HG03025 (cell line): Measurements from ENCODE around the gene CEP78.
A peak's percentile ranks its signal among the peaks of the same experiment; 100 is the strongest.
"Not testable (repeated sequence)": the region's sequence is repeated elsewhere in the genome, so short reads cannot be mapped to it uniquely, and the experiment has no call there.

Source experiments
- ATAC-seq: cut with Tn5 transposase; IDR thresholded peaks from one replicate; pipeline ENCODE4 v1.9.1; 2021; ENCODE audit warnings: mild to moderate bottlenecking, moderate library complexity; ENCODE audit not compliant: unreplicated experiment, low FRiP score

The CEP78 gene, protein sequence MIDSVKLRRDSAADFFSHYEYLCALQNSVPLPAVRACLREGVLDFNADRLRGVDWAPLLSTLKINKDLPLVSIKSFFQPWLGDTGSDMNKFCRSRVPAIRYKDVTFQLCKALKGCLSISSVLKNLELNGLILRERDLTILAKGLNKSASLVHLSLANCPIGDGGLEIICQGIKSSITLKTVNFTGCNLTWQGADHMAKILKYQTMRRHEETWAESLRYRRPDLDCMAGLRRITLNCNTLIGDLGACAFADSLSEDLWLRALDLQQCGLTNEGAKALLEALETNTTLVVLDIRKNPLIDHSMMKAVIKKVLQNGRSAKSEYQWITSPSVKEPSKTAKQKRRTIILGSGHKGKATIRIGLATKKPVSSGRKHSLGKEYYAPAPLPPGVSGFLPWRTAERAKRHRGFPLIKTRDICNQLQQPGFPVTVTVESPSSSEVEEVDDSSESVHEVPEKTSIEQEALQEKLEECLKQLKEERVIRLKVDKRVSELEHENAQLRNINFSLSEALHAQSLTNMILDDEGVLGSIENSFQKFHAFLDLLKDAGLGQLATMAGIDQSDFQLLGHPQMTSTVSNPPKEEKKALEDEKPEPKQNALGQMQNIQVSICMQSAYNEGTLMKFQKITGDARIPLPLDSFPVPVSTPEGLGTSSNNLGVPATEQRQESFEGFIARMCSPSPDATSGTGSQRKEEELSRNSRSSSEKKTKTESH

DNA sequence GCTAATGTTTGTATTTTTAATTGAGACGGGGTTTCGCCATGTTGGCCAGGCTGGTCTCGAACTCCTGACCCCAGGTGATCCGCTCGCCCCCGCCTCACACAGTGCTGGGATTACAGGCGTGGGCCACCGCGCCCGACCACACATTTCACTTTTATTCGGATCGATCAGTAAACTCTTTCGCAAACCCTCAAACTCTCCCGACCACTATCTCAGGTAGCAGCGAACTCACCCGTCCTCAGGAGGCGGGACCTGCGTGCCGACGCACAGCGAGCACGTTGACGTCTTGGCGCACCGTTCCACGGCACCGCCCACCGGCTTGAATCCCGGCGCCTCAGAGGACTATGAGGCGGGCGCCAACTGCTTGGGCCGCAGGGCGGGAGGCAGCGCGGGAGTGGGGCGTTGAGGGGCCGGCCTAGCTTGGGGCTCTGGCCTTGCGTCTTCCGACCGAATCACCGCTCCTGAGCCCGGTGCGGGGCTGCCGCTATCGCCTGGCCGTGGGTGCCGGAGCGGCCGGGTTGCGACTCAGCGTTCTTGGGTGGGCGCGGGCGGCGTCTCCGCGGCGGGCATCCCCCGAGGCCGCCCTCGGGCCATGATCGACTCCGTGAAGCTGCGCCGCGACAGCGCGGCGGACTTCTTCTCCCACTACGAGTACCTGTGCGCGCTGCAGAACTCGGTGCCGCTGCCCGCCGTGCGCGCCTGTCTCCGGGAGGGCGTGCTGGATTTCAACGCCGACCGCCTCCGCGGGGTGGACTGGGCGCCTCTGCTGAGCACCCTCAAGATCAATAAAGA, at the start of gene CEP78:
Gene CEP78 (plus strand): TSS at position 314 of the 789 bp plus-strand sequence. CDS start 276 bp downstream, at position 590.
- peak; percentile 99 for ATAC-seq

DNA sequence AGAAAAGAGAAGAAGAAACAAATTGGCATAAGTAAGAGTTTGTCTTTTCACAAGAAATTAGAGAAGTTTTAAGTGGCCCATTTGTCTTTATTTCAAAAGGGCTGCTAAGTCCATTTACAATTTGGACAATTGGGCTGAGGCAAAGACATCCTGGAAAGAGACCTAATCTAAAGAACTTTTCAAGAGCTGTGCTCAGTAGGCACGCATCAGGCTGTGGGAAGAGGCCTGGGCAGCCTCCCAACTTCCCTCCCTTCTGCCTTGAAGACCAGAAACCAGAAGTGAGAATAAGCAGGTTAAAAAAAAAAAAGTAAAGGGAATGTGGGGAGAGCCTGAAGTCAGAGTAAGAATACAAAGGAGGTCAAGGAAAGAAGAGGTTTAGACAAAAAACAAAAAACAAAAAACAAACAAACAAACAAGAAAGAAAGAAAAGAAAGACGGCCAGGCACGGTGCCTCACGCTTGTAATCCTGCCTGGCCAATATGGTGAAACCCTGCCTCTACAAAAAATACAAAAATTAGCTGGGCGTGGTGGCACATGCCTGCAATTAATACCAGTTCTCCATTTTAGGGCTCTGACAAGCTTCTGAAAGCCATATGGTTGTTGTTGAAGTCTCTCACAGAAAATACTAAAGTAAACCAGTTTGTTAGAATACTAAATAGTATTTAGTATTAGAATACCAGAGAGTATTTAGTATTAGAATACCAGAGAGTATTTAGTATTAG, 48.0 kb upstream of the CEP78 start:
- ATAC-seq = no peak

DNA sequence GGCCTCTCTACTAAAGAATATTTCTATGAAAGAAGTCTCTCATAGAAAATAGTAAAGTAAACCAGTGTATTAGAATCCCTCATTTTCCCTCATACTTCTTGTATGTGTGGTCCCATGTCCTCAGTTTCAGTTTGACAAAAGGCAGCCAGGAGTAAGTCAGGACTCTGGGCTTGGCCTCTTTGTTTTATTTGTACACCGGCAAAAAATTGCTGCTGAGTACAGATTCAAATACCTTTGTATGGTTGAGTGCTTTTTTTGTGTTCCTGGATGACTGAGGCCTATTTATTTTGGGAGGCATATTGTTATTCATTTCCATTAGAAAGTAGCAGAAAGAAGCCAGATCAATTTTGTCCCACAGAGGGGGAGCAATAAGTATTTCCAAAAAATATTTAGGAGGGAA, 47.3 kb upstream of the CEP78 start:
- ATAC-seq = no peak

- no peak for ATAC-seq
Measured at GRCh38 chr9:78189001-78189400, 46.9 kb upstream of the CEP78 start.

GRCh38 chr9:78189461-78189860, 46.4 kb upstream of the CEP78 start:
- ATAC-seq = no peak

GRCh38 chr9:78191931-78192330, 43.9 kb upstream of the CEP78 start:
- ATAC-seq = no peak

DNA sequence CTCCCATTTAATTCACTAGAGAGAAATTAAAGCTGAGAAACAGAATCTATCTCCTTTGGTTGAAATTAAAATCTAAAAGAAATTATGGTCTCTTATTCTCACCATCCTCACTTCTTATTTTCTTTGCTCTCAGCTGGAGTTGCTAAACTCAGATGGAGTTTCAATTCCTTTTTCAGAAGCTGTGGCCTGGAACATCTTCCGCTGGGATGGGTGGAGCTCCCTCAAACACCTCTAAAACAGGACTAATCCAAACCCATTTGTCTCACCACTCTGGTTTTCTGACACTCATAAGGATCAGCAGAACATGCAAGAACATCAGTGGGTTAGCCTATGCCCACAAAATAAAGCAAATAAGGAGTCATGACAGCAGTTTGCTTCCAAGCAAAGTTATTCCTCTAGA, 39.6 kb upstream of the CEP78 start:
- ATAC-seq = peak; percentile 56

DNA sequence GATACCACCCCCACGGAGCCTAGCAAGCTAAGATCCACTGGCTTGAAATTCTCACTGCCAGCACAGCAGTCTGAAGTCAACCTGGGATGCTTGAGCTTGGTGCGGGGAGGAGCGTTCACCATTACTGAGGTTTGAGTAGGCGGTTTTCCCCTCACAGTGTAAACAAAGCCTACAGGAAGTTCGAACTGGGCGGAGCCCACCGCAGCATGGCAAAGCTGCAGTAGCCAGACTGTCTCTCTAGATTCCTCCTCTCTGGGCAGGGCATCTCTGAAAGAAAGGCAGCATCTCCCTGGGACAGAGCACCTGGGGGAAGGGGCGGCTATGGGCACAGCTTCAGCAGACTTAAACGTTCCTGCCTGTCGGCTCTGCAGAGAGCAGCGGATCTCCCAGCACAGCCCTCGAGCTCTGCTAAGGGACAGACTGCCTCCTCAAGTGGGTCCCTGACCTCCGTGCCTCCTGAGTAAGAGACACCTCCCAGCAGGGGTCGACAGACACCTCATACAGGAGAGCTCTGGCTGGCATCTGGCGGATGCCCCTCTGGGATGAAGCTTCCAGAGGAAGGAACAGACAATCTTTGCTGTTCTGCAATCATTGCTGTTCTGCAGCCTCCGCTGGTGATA, 34.6 kb upstream of the CEP78 start:
- peak; percentile 75 for ATAC-seq

DNA sequence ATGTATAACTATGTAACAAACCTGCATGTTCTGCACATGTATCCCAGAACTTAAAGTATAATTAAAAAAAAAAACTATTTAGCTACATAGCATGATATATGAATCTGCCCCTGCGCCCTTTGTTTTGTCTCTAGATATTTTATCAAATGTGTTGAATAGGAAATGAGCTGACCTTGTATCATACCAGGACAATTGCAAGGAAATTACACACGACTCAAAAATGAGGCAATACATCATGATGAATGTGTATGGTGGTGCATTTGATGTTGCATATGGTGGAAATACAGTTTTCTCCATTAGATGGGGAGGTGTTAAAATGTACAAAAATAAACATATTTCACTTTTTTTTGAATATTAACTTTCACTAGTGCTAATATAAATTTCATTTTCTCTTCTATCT, 28.6 kb upstream of the CEP78 start:
- ATAC-seq = no peak

DNA sequence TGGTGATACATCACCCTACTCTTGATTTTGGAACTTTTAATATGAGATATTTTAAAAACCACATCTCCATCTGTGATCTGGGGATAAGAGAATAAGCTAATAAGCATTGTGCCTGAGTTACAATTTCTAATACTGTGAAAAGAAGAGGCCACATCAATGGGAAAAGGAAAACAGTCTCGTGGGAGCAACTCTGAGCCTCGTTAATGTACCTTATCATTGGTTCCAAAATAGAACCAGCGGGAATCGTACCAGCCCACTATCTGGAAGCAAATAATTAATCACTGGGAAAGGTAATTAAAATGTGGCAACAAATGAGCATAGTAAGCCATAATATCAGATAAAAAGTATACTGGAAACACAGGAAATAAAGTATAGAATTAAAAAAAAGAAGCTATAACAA, 28.0 kb upstream of the CEP78 start:
- ATAC-seq = no peak

- no peak for ATAC-seq
Measured at GRCh38 chr9:78209127-78209526, 26.7 kb upstream of the CEP78 start.

DNA sequence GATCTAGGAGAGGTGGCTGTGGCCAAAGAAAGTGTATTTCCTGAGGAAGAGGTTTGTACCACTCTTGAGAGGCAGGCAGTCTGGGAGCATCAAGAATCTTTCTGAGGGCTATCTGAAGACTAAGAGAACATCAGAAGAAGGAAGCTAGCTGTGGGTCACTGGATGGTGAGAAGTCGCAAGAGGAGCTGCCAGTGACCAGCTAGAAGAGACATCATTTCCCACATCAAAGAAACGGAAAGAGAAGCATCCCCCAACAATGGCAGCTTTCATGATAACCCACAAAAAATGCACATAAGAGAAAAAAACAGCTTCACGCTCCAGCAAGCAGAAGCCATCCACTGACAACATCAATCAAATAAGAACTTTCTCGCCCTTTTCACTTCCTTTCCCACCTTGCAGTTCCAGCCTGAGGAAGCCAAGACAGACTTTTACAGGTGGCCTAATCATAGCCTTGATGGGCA, 25.0 kb upstream of the CEP78 start:
- peak; percentile 61 for ATAC-seq

GRCh38 chr9:78212868-78213267, 23.0 kb upstream of the CEP78 start:
- no peak for ATAC-seq

DNA sequence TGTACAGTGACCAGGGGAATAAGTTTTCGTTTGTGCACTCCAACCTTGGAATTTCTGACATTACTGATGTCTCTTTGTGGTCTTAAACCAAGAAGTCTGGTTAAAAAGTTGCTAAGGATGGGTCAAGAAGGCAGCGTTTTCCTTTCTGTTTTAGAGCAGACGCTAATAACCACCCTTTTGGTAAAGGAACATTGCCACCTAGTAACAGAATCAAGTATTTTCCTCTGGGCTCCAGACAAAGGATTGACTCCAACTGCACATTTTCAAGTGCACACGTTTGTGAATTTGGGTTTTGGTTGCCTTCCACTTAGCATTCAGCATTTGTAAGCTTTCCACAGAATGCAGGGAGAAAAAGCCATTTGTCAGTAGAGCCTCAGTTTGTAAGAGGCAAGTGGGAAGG, 22.2 kb upstream of the CEP78 start:
- ATAC-seq = no peak

DNA sequence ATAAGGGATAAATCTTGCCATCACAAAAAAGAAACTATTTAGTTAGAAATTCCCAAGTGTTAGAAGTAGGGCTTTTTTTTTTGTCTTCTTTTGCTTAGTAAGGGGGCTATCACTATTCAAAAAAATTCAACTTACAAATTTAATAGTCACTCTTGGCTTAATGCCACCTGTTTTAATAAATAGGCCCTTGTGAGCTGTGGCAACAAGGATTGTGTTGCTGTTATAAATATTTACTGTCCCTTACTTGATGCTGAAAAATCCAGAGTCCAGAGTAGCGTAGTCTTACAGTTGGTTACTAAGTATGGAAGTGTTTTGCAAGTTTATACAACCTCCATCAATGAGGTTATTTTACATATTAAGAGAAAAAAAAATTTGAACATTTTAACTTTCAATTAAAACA, 21.4 kb upstream of the CEP78 start:
- ATAC-seq = no peak

- ATAC-seq = no peak
Measured at GRCh38 chr9:78215706-78216105, 20.2 kb upstream of the CEP78 start.

- no peak for ATAC-seq
Measured at GRCh38 chr9:78218890-78219289, 17.0 kb upstream of the CEP78 start.

GRCh38 chr9:78221425-78221824, 14.4 kb upstream of the CEP78 start:
- no peak for ATAC-seq

GRCh38 chr9:78221841-78222240, 14.0 kb upstream of the CEP78 start:
- not testable (repeated sequence) for ATAC-seq

DNA sequence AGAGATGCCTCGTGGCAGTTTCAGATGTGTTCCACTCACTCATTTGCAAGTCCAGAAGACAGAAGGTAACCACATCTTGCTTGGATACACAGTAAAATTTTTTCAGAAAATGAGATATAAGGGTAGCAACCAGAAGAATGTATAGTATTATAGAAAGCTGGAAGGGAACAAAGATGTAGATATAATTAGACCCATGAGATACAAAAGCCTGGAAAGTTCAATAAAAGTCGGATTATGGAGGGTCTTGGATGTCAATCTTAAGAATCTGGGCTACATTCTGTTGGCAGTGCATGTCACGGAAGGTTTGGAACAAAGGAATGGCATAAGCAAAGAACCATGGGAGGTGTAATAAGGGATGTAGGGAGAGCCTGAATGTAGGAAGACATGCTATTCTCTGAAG, 5.1 kb upstream of the CEP78 start:
- ATAC-seq = no peak
